CD4-positive, CD25-positive, alpha-beta regulatory T cell (primary cell): ENCODE measurements around the gene PARP9. TPM values are rescaled to one million over a fixed set of nuclear protein-coding genes. Genes with fewer than 3 reads are reported as not detected.

Experiments
- ATAC-seq, 2 donors: fragments of 150-1000 bp; cut with Tn5 transposase; one replicate each; pipeline ENCODE4 v1.10.0; 2021; ENCODE audit warnings: low read depth in 2 of 2, moderate number of reproducible peaks in 2 of 2, moderate library complexity in 1 of 2
- DNase-seq, 3 donors: peaks; one replicate each; pipeline versions ENCODE4 v3.0.0 to v3.0.0-alpha.2; 2012 to 2022; ENCODE audit warnings: mixed read lengths in 1 of 3
- H3K27ac ChIP-seq: one replicate; pipeline ENCODE4 v1.7.0; 2013; ENCODE audit warnings: mild to moderate bottlenecking, low read length; ENCODE audit not compliant: insufficient read depth, poor library complexity, severe bottlenecking
- H3K27me3 ChIP-seq: one replicate; pipeline ENCODE4 v1.7.0; 2013; ENCODE audit warnings: low read length; ENCODE audit not compliant: control insufficient read depth, insufficient read depth
- H3K36me3 ChIP-seq: one replicate; pipeline ENCODE4 v1.7.0; 2013; ENCODE audit warnings: mild to moderate bottlenecking, low read length, moderate library complexity; ENCODE audit not compliant: control insufficient read depth, insufficient read depth
- H3K4me1 ChIP-seq: 2 replicates; pipeline ENCODE4 v1.7.0; 2013; ENCODE audit warnings: mild to moderate bottlenecking, low read length; ENCODE audit not compliant: insufficient read depth, control insufficient read depth, poor library complexity, severe bottlenecking
- H3K4me3 ChIP-seq: one replicate; pipeline ENCODE4 v1.7.0; 2013; ENCODE audit warnings: low read depth, mild to moderate bottlenecking, low read length, moderate library complexity
- H3K9me3 ChIP-seq, 2 experiments: 1 replicate in 1 of 2; 2 replicates in 1 of 2; pipeline ENCODE4 v1.7.0; 2013; ENCODE audit warnings: low read length in 2 of 2, mild to moderate bottlenecking in 1 of 2, moderate library complexity in 1 of 2; ENCODE audit not compliant: control insufficient read depth in 2 of 2
- H3K27ac Mint-ChIP-seq, 3 donors: one replicate each; pipeline ENCODE4 v1.8.0; 2020 to 2022; ENCODE audit warnings: mild to moderate bottlenecking in 3 of 3, mixed read lengths in 3 of 3, moderate library complexity in 2 of 3
- H3K27me3 Mint-ChIP-seq: one replicate; pipeline ENCODE4 v1.8.0; 2022; ENCODE audit warnings: mild to moderate bottlenecking, mixed read lengths
- H3K36me3 Mint-ChIP-seq: one replicate; pipeline ENCODE4 v1.8.0; 2020; ENCODE audit warnings: mixed read lengths
- H3K4me1 Mint-ChIP-seq, 4 donors: one replicate each; pipeline ENCODE4 v1.8.0; 2020 to 2022; ENCODE audit warnings: mixed read lengths in 4 of 4, mild to moderate bottlenecking in 1 of 4
- H3K4me3 Mint-ChIP-seq, 4 donors: one replicate each; pipeline ENCODE4 v1.8.0; 2020 to 2022; ENCODE audit warnings: mild to moderate bottlenecking in 4 of 4, mixed read lengths in 4 of 4, moderate library complexity in 3 of 4
- H3K9me3 Mint-ChIP-seq, 7 donors: one replicate each; pipeline ENCODE4 v1.8.0; 2020 to 2022; ENCODE audit warnings: mixed read lengths in 7 of 7, mild to moderate bottlenecking in 3 of 7, moderate library complexity in 2 of 7
- polyA plus RNA-seq, 4 donors: library from polyadenylated mRNA; unstranded; fragments of 300-500 nt; fragmentation: Illumina TruSeq; gene quantifications; one replicate each; pipeline ENCODE4 v1.2.3, GENCODE V29; 2021
- total RNA-seq: library from RNA; stranded (reverse); gene quantifications from one replicate; pipeline ENCODE4 v1.2.3, GENCODE V29; 2022

The PARP9 gene
- total and polyA plus RNA-seq, 5 donors from 2014 or later = 24.2 to 47.6 (median 41.7) TPM

- Histone ChIP-seq H3K27ac (no peak overlapping the region), H3K27me3 (no peaks in the 10 kb centered on the region), H3K36me3 (peaks cover 5% of the 10 kb centered on the region), H3K9me3 (no peaks in the 10 kb centered on the region), H3K4me3 (no peak overlapping the region), H3K4me1 (no peaks in the 10 kb centered on the region)
- Mint-ChIP-seq H3K27me3 (no peaks in the 10 kb centered on the region), H3K4me1 (peaks cover 5 to 21% (median 18%) of the 10 kb centered on the region in 4 donors), H3K4me3 (no peak overlapping the region), H3K27ac (no peak overlapping the region), H3K36me3 (peaks cover 36% of the 10 kb centered on the region), H3K9me3 (peaks cover 0 to 1% (median 0%) of the 10 kb centered on the region in 7 donors)
- DNase-seq = no peak
- no peak for ATAC-seq
Observed at GRCh38 chr3:122598556-122598955, 34.5 kb upstream of the PARP9 start.

DNA sequence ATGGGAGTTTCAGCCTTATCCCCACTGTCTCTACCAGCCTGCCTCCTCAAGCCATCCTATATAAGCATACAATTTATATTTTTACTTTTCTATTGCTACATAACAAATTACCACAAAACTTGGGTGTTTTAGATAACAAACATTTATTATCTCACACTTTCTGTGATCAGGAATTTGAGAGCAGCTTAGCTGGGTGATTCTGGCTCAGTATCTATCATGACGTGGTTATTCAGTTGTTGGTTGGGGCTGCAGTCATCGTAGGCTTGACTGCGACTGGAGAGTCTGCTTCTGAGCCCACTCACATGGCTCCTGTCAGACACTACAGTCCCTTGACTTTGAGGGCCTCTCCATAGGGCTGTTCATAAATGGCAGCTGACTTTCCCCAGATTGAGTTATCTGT is 34.1 kb upstream of the PARP9 start:
- DNase-seq = no peak
- H3K9me3 ChIP-seq = no peaks in the 10 kb centered on the region
- H3K27ac ChIP-seq = no peak overlapping the region
- ATAC-seq = no peak
- Mint-ChIP-seq H3K4me1 (peaks cover 5 to 19% (median 15%) of the 10 kb centered on the region in 4 donors), H3K27ac (no peak overlapping the region), H3K4me3 (no peak overlapping the region), H3K36me3 (peaks cover 32% of the 10 kb centered on the region), H3K27me3 (no peaks in the 10 kb centered on the region), H3K9me3 (peaks cover 0 to 1% (median 0%) of the 10 kb centered on the region in 7 donors)
- peaks cover 4% of the 10 kb centered on the region for H3K36me3 ChIP-seq
- H3K4me3 ChIP-seq = no peak overlapping the region
- no peaks in the 10 kb centered on the region for H3K27me3 ChIP-seq
- no peaks in the 10 kb centered on the region for H3K4me1 ChIP-seq

DNA sequence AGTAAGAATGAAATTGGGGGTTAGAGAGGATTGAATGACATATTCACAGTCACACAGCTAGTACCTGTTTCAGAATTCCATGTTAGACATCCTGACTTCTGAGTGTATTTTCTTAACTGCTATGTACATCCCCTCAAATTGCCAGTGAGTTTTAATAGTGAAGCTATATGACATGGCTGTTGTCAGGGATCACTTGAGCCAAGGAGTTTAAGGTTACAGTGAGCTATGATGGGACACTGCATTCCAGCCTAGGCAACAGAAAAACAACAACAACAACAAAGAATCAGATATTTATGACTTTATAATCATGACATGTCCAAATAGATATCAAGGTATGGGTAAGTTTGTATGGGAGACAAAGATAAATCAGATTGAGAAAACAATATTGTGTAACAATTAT is 29.9 kb upstream of the PARP9 start:
- H3K27ac ChIP-seq = no peak overlapping the region
- peaks cover 30% of the 10 kb centered on the region for H3K36me3 Mint-ChIP-seq
- no peak overlapping the region for H3K27ac Mint-ChIP-seq
- ATAC-seq = no peak
- no peaks in the 10 kb centered on the region for H3K9me3 Mint-ChIP-seq
- H3K4me3 Mint-ChIP-seq = no peak overlapping the region
- H3K4me1 Mint-ChIP-seq = peaks cover 4 to 15% (median 10%) of the 10 kb centered on the region in 4 donors
- peaks cover 3% of the 10 kb centered on the region for H3K36me3 ChIP-seq
- no peaks in the 10 kb centered on the region for H3K27me3 ChIP-seq
- H3K4me3 ChIP-seq = no peak overlapping the region
- no peaks in the 10 kb centered on the region for H3K4me1 ChIP-seq
- no peaks in the 10 kb centered on the region for H3K9me3 ChIP-seq
- DNase-seq = no peak
- H3K27me3 Mint-ChIP-seq = no peaks in the 10 kb centered on the region

GRCh38 chr3:122590610-122591009 is 26.5 kb upstream of the PARP9 start:
- Mint-ChIP-seq H3K4me3 (no peak overlapping the region), H3K9me3 (peaks cover 0 to 4% (median 0%) of the 10 kb centered on the region in 7 donors), H3K27me3 (no peaks in the 10 kb centered on the region), H3K36me3 (peaks cover 28% of the 10 kb centered on the region), H3K4me1 (peaks cover 0 to 29% (median 23%) of the 10 kb centered on the region in 4 donors), H3K27ac (no peak overlapping the region)
- Histone ChIP-seq H3K27ac (no peak overlapping the region), H3K4me1 (no peaks in the 10 kb centered on the region), H3K4me3 (no peak overlapping the region), H3K9me3 (no peaks in the 10 kb centered on the region), H3K27me3 (no peaks in the 10 kb centered on the region), H3K36me3 (peaks cover 4% of the 10 kb centered on the region)
- ATAC-seq = no peak
- no peak for DNase-seq

- DNase-seq = no peak
- no peak overlapping the region for H3K4me3 Mint-ChIP-seq
- peaks cover 28% of the 10 kb centered on the region for H3K36me3 Mint-ChIP-seq
- no peaks in the 10 kb centered on the region for H3K9me3 ChIP-seq
- H3K4me1 Mint-ChIP-seq = peaks cover 0 to 37% (median 24%) of the 10 kb centered on the region in 4 donors
- peaks cover 10% of the 10 kb centered on the region for H3K36me3 ChIP-seq
- H3K27me3 ChIP-seq = no peaks in the 10 kb centered on the region
- no peak overlapping the region for H3K27ac Mint-ChIP-seq
- H3K27me3 Mint-ChIP-seq = no peaks in the 10 kb centered on the region
- ATAC-seq = no peak
- H3K27ac ChIP-seq = no peak overlapping the region
- no peaks in the 10 kb centered on the region for H3K4me1 ChIP-seq
- peaks cover 0 to 5% (median 0%) of the 10 kb centered on the region in 7 donors for H3K9me3 Mint-ChIP-seq
- no peak overlapping the region for H3K4me3 ChIP-seq
Observed at GRCh38 chr3:122589297-122589696, 25.2 kb upstream of the PARP9 start.

DNA sequence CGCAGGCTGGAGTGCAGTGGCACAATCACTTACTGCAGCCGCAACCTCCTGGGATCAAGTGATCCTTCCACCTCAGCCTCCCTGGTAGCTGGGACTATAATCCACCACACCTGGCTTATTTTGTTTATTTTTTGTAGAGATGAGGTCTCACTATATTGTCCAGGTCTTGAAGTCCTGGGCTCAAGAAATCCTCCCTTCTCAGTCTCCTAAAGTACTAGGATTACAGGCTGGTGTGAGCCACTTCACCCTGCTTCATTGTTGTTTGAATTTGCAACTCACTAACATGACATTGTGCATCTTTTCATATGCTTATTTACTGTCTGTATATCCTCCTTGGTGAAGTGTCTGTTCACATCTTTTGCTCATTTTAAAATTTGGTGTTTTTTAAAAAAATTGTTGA is 23.5 kb upstream of the PARP9 start:
- no peak overlapping the region for H3K27ac ChIP-seq
- peak overlapping the region in 2 of 3 donors; percentile 44 to 69 for H3K27ac Mint-ChIP-seq
- no peak for DNase-seq
- H3K36me3 Mint-ChIP-seq = peaks cover 38% of the 10 kb centered on the region
- H3K27me3 Mint-ChIP-seq = peaks cover 3% of the 10 kb centered on the region
- H3K36me3 ChIP-seq = peaks cover 22% of the 10 kb centered on the region
- peaks cover 1 to 8% of the 10 kb centered on the region in 2 experiments for H3K9me3 ChIP-seq
- no peaks in the 10 kb centered on the region for H3K4me1 ChIP-seq
- H3K27me3 ChIP-seq = no peaks in the 10 kb centered on the region
- H3K4me1 Mint-ChIP-seq = peaks cover 9 to 43% (median 23%) of the 10 kb centered on the region in 4 donors
- no peak overlapping the region for H3K4me3 Mint-ChIP-seq
- ATAC-seq = no peak
- H3K9me3 Mint-ChIP-seq = peaks cover 0 to 12% (median 2%) of the 10 kb centered on the region in 7 donors
- no peak overlapping the region for H3K4me3 ChIP-seq

DNA sequence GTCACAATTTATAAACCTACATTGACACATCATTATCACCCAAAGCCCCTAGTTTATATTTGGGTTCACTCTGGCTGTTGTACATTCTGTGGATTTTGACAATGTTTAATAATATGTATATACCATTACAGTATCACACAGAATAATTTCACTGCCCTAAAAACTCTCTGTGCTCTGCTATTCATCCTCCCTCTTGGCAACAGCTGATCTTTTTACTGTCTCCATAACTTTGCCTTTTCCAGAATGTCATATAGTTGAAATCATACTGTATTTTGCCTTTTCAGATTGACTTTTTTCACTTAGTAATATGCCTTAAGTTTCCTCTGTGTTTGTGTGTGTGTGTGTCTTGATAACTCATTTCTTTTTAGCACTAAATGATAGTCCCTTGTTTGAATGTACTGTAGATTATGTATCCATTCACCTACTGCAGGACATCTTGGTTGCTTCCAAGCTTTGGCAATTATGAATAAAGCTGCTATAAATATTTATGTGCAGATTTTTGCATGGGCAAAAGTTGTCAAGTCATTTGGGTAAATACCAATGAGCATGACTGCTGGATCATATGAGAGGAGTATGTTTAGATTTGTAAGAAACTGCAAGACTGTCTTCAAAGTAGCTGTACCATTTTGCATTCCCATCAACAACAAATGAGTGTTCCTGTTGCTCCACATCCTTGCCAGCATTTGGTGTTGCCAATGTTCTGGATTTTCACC is 22.8 kb upstream of the PARP9 start:
- Mint-ChIP-seq H3K27ac (peak overlapping the region in 2 of 3 donors; percentile 12 to 72), H3K4me3 (no peak overlapping the region)

GRCh38 chr3:122586098-122586497 is 22.0 kb upstream of the PARP9 start:
- Histone ChIP-seq H3K36me3 (peaks cover 30% of the 10 kb centered on the region), H3K4me3 (no peak overlapping the region), H3K27ac (no peak overlapping the region), H3K4me1 (no peaks in the 10 kb centered on the region), H3K27me3 (no peaks in the 10 kb centered on the region), H3K9me3 (peaks cover 16 to 23% of the 10 kb centered on the region in 2 experiments)
- Mint-ChIP-seq H3K4me1 (peaks cover 14 to 45% (median 26%) of the 10 kb centered on the region in 4 donors), H3K27me3 (peaks cover 4% of the 10 kb centered on the region), H3K27ac (no peak overlapping the region), H3K36me3 (peaks cover 42% of the 10 kb centered on the region), H3K4me3 (no peak overlapping the region), H3K9me3 (peaks cover 4 to 26% (median 7%) of the 10 kb centered on the region in 7 donors)
- no peak for ATAC-seq
- DNase-seq = no peak

More for the DNA sequence above, 22.8 kb upstream of the PARP9 start:
- H3K36me3 ChIP-seq = peaks cover 27% of the 10 kb centered on the region
- DNase-seq (no peak), ATAC-seq (no peak)
- H3K4me3 ChIP-seq = no peak overlapping the region
- no peaks in the 10 kb centered on the region for H3K4me1 ChIP-seq
- Mint-ChIP-seq H3K4me1 (peaks cover 9 to 41% (median 22%) of the 10 kb centered on the region in 4 donors), H3K9me3 (peaks cover 0 to 18% (median 3%) of the 10 kb centered on the region in 7 donors), H3K36me3 (peaks cover 37% of the 10 kb centered on the region), H3K27me3 (peaks cover 4% of the 10 kb centered on the region)
- peaks cover 8 to 14% of the 10 kb centered on the region in 2 experiments for H3K9me3 ChIP-seq
- H3K27ac ChIP-seq = no peak overlapping the region
- no peaks in the 10 kb centered on the region for H3K27me3 ChIP-seq
